T-cell (primary cell): ENCODE measurements around the gene TMEM192. TPM values are rescaled to one million over a fixed set of nuclear protein-coding genes. Genes with fewer than 3 reads are reported as not detected.
"Not testable (repeated sequence)": the region's sequence is repeated elsewhere in the genome, so short reads cannot be mapped to it uniquely, and the experiment has no call there.

Experiments used
- ATAC-seq, 4 experiments: fragments of 200-7000 bp in 3 of 4; fragments of 150-1000 bp in 1 of 4; cut with Tn5 transposase; replicated peaks in 1 of 4; 1 replicate in 3 of 4; 2 replicates in 1 of 4; pipeline ENCODE4 v1.10.0; 2021; ENCODE audit warnings: moderate library complexity in 3 of 4, mild to moderate bottlenecking in 2 of 4, moderate number of reproducible peaks in 1 of 4
- CTCF ChIA-PET, 2 donors: fragments of 300-600 bp; sonication (Branson Sonifier 250); formaldehyde crosslinking; loops; one replicate each; lab custom pipeline; 2022; ENCODE audit warnings: antibody characterized with exemption in 2 of 2; lab: Charles Lee
- POLR2A ChIA-PET, 2 donors: fragments of 300-600 bp; sonication (Branson Sonifier 250); formaldehyde crosslinking; loops; one replicate each; lab custom pipeline; 2022; ENCODE audit warnings: antibody characterized with exemption in 2 of 2; lab: Charles Lee
- DNase-seq, 35 experiments: peaks; one replicate each; pipeline versions ENCODE4 v3.0.0 to v3.0.0-alpha.2; 2013 to 2023
- H3K27ac ChIP-seq: one replicate; pipeline ENCODE4 v1.5.1; 2013; ENCODE audit warnings: low read length
- H3K27me3 ChIP-seq, 2 experiments: replicated peaks in 1 of 2; 1 replicate in 1 of 2; 2 replicates in 1 of 2; pipeline versions ENCODE4 v1.6.1 to v1.7.0; 2013; ENCODE audit warnings: low read length in 1 of 2, mixed read lengths in 1 of 2; ENCODE audit not compliant: control insufficient read depth in 2 of 2, insufficient read depth in 2 of 2; ENCODE audit errors: extremely low read depth in 1 of 2
- H3K36me3 ChIP-seq, 2 donors: 1 replicate in 1 of 2; 2 replicates in 1 of 2; pipeline versions ENCODE4 v1.6.1 to v1.7.0; 2013; ENCODE audit warnings: low read length in 1 of 2; ENCODE audit not compliant: control insufficient read depth in 2 of 2, insufficient read depth in 1 of 2; ENCODE audit errors: extremely low read depth in 1 of 2
- H3K4me1 ChIP-seq, 2 experiments: 1 replicate in 1 of 2; 2 replicates in 1 of 2; pipeline versions ENCODE4 v1.6.1 to v1.7.0; 2013; ENCODE audit warnings: low read length in 2 of 2, mixed read lengths in 1 of 2; ENCODE audit not compliant: insufficient read depth in 2 of 2, control insufficient read depth in 1 of 2; ENCODE audit errors: extremely low read depth in 1 of 2
- H3K4me3 ChIP-seq, 2 donors: 1 replicate in 1 of 2; 2 replicates in 1 of 2; pipeline versions ENCODE4 v1.5.1 to v1.7.0; 2013; ENCODE audit warnings: mild to moderate bottlenecking in 2 of 2, low read length in 1 of 2, moderate library complexity in 1 of 2; ENCODE audit not compliant: control insufficient read depth in 1 of 2; ENCODE audit errors: extremely low read depth in 1 of 2
- H3K9me3 ChIP-seq: 2 replicates; pipeline ENCODE4 v1.7.0; 2013
- H3K27ac Mint-ChIP-seq, 2 donors: one replicate each; pipeline ENCODE4 v1.8.0; 2020 to 2021; ENCODE audit warnings: mild to moderate bottlenecking in 2 of 2, mixed read lengths in 2 of 2
- H3K27me3 Mint-ChIP-seq, 2 donors: one replicate each; pipeline ENCODE4 v1.8.0; 2021 to 2022; ENCODE audit warnings: mixed read lengths in 2 of 2
- H3K36me3 Mint-ChIP-seq: one replicate; pipeline ENCODE4 v1.8.0; 2021; ENCODE audit warnings: mixed read lengths
- H3K4me1 Mint-ChIP-seq, 3 donors: one replicate each; pipeline ENCODE4 v1.8.0; 2020 to 2022; ENCODE audit warnings: mixed read lengths in 3 of 3, mild to moderate bottlenecking in 1 of 3
- H3K4me3 Mint-ChIP-seq, 3 donors: one replicate each; pipeline ENCODE4 v1.8.0; 2020 to 2022; ENCODE audit warnings: mild to moderate bottlenecking in 3 of 3, mixed read lengths in 3 of 3, moderate library complexity in 3 of 3
- H3K9me3 Mint-ChIP-seq, 3 donors: one replicate each; pipeline ENCODE4 v1.8.0; 2020 to 2022; ENCODE audit warnings: mixed read lengths in 3 of 3
- WGBS: methylation state at CpG from one replicate; pipeline ENCODE4 v1.1.5; 2013; ENCODE audit warnings: missing lambda C conversion rate; ENCODE audit not compliant: insufficient coverage; 5-methylcytosine and 5-hydroxymethylcytosine counted together
- total RNA-seq, 35 experiments: library from RNA in 6 of 35; stranded (reverse) in 6 of 35; fragments of 120-200 nt in 1 of 35; gene quantifications; one replicate each; pipeline versions ENCODE4 v1.2.1 to v1.2.4 and lab custom pipeline; 2013 to 2026

The TMEM192 gene
- total RNA-seq, 5 donors from 2014 or later (not counting 1 experiment from before 2014, with no cell fraction given), result 8.6 to 9.5 (median 9.5) TPM

- CTCF ChIA-PET, result no interaction called here
- H3K27me3 Mint-ChIP-seq, result no peaks in the 10 kb centered on the region
- POLR2A ChIA-PET, result no interaction called here
- WGBS, result 85% methylated on average over 3 of the region's 3 CpGs
- DNase-seq, result no peak
- no peak overlapping the region for H3K4me3 ChIP-seq
- no peaks in the 10 kb centered on the region for H3K9me3 ChIP-seq
- H3K27me3 ChIP-seq, result no peaks in the 10 kb centered on the region
- H3K27ac Mint-ChIP-seq, result no peak overlapping the region
- H3K9me3 Mint-ChIP-seq, result no peaks in the 10 kb centered on the region
- no peak for ATAC-seq
- H3K27ac ChIP-seq, result no peak overlapping the region
- H3K4me3 Mint-ChIP-seq, result no peak overlapping the region
- H3K4me1 ChIP-seq, result no peaks in the 10 kb centered on the region
- H3K36me3 ChIP-seq, result peaks cover 3 to 31% of the 10 kb centered on the region in 2 donors
- H3K4me1 Mint-ChIP-seq, result no peaks in the 10 kb centered on the region
- peaks cover 44% of the 10 kb centered on the region for H3K36me3 Mint-ChIP-seq
These were observed 24.3 kb downstream of the TMEM192 start for GRCh38 chr4:165088366-165088765.

GRCh38 chr4:165085946-165086345 lies 26.7 kb downstream of the TMEM192 start:
- H3K27ac ChIP-seq, result no peak overlapping the region
- no peaks in the 10 kb centered on the region for H3K27me3 ChIP-seq
- Mint-ChIP-seq H3K27me3 (no peaks in the 10 kb centered on the region), H3K36me3 (peaks cover 36% of the 10 kb centered on the region), H3K9me3 (no peaks in the 10 kb centered on the region), H3K4me1 (no peaks in the 10 kb centered on the region), H3K4me3 (no peak overlapping the region), H3K27ac (no peak overlapping the region)
- DNase-seq (no peak), ATAC-seq (no peak)
- CTCF ChIA-PET, result no interaction called here
- H3K36me3 ChIP-seq, result peaks cover 3 to 29% of the 10 kb centered on the region in 2 donors
- no peaks in the 10 kb centered on the region for H3K4me1 ChIP-seq
- WGBS, result 100% methylated on average over 1 of the region's 2 CpGs
- H3K4me3 ChIP-seq, result no peak overlapping the region
- POLR2A ChIA-PET, result no interaction called here
- H3K9me3 ChIP-seq, result no peaks in the 10 kb centered on the region

- H3K4me3 ChIP-seq, H3K27ac ChIP-seq, H3K9me3 Mint-ChIP-seq, H3K4me1 ChIP-seq, CTCF ChIA-PET, H3K9me3 ChIP-seq, POLR2A ChIA-PET, H3K27me3 ChIP-seq, H3K27me3 Mint-ChIP-seq, H3K4me3 Mint-ChIP-seq, ATAC-seq, DNase-seq, H3K27ac Mint-ChIP-seq, H3K4me1 Mint-ChIP-seq: not testable (repeated sequence)
- H3K36me3 Mint-ChIP-seq, result peaks cover 36% of the 10 kb centered on the region
- no CpG with 5 or more reads among the region's 7 CpGs for WGBS
- H3K36me3 ChIP-seq, result peaks cover 3 to 29% of the 10 kb centered on the region in 2 donors
These were observed 27.9 kb downstream of the TMEM192 start for GRCh38 chr4:165084787-165085186.

- no peaks in the 10 kb centered on the region for H3K27me3 Mint-ChIP-seq
- H3K36me3 Mint-ChIP-seq, result peaks cover 31% of the 10 kb centered on the region
- Histone ChIP-seq H3K4me3 (no peak overlapping the region), H3K27ac (no peak overlapping the region), H3K27me3 (no peaks in the 10 kb centered on the region), H3K36me3 (peaks cover 0 to 13% of the 10 kb centered on the region in 2 donors), H3K4me1 (no peaks in the 10 kb centered on the region), H3K9me3 (no peaks in the 10 kb centered on the region)
- ChIA-PET POLR2A (no interaction called here), CTCF (interaction anchor here in 1 of 2 donors (1.0 kb wide), 1 partner anchor 96 kb away, joined by 5 read pairs; no protein-coding TSS in a partner anchor)
- 83% methylated on average over 5 of the region's 6 CpGs for WGBS
- no peak for DNase-seq
- no peaks in the 10 kb centered on the region for H3K9me3 Mint-ChIP-seq
- H3K27ac Mint-ChIP-seq, result no peak overlapping the region
- no peaks in the 10 kb centered on the region for H3K4me1 Mint-ChIP-seq
- ATAC-seq, result no peak
- H3K4me3 Mint-ChIP-seq, result no peak overlapping the region
These were observed 33.2 kb downstream of the TMEM192 start for GRCh38 chr4:165079476-165079875.

- H3K4me3 ChIP-seq, result no peak overlapping the region
- H3K27ac Mint-ChIP-seq, result no peak overlapping the region
- POLR2A ChIA-PET, result no interaction called here
- CTCF ChIA-PET, result interaction anchor here in 1 of 2 donors (0.7 kb wide), 1 partner anchor 18 kb away, joined by 5 read pairs; no protein-coding TSS in a partner anchor
- peaks cover 36% of the 10 kb centered on the region for H3K36me3 Mint-ChIP-seq
- DNase-seq, result no peak
- no peak overlapping the region for H3K4me3 Mint-ChIP-seq
- H3K9me3 Mint-ChIP-seq, result no peaks in the 10 kb centered on the region
- H3K27me3 Mint-ChIP-seq, result no peaks in the 10 kb centered on the region
- no peaks in the 10 kb centered on the region for H3K9me3 ChIP-seq
- no peaks in the 10 kb centered on the region for H3K27me3 ChIP-seq
- no peaks in the 10 kb centered on the region for H3K4me1 Mint-ChIP-seq
- peaks cover 0 to 15% of the 10 kb centered on the region in 2 donors for H3K36me3 ChIP-seq
- WGBS, result 85% methylated on average over 2 of the region's 5 CpGs
- no peak for ATAC-seq
- no peaks in the 10 kb centered on the region for H3K4me1 ChIP-seq
- no peak overlapping the region for H3K27ac ChIP-seq
These were observed 35.6 kb downstream of the TMEM192 start for GRCh38 chr4:165077034-165077578.

GRCh38 chr4:165073346-165073745 lies 39.3 kb downstream of the TMEM192 start:
- peaks cover 27% of the 10 kb centered on the region for H3K36me3 Mint-ChIP-seq
- 98% methylated on average over 5 of the region's 11 CpGs for WGBS
- ATAC-seq, H3K4me1 Mint-ChIP-seq, H3K9me3 ChIP-seq, H3K27ac Mint-ChIP-seq, H3K27ac ChIP-seq, CTCF ChIA-PET, H3K36me3 ChIP-seq, H3K27me3 Mint-ChIP-seq, H3K9me3 Mint-ChIP-seq, H3K27me3 ChIP-seq, H3K4me3 Mint-ChIP-seq, H3K4me1 ChIP-seq, DNase-seq, H3K4me3 ChIP-seq: not testable (repeated sequence)
- POLR2A ChIA-PET, result interaction anchor here in 1 of 2 donors (0.6 kb wide), 1 partner anchor 19 kb away, joined by 3 read pairs; no protein-coding TSS in a partner anchor
